KOPT-K1 (cell line): ENCODE results near the gene SLC2A13.
"Not testable (repeated sequence)": the region's sequence is repeated elsewhere in the genome, so short reads cannot be mapped to it uniquely, and the experiment has no call there.

ENCODE experiments used
- H3K27ac ChIP-seq: fragments of 200-600 bp; sonication (generic); 2 replicates; pipeline ENCODE4 v1.5.1; 2016; ENCODE audit warnings: antibody characterized with exemption, mild to moderate bottlenecking, low read depth, low read length; ENCODE audit not compliant: poor library complexity, severe bottlenecking
- H3K36me3 ChIP-seq: fragments of 200-600 bp; sonication (generic); 2 replicates; pipeline ENCODE4 v1.5.1; 2017; ENCODE audit warnings: antibody characterized with exemption, mild to moderate bottlenecking, low read length, moderate library complexity; ENCODE audit not compliant: insufficient read depth
- H3K9me3 ChIP-seq: fragments of 200-600 bp; sonication (generic); 2 replicates; pipeline ENCODE4 v1.5.1; 2017; ENCODE audit warnings: antibody characterized with exemption, low read length, mild to moderate bottlenecking; ENCODE audit not compliant: insufficient read depth, poor library complexity, severe bottlenecking

SLC2A13 gene

DNA sequence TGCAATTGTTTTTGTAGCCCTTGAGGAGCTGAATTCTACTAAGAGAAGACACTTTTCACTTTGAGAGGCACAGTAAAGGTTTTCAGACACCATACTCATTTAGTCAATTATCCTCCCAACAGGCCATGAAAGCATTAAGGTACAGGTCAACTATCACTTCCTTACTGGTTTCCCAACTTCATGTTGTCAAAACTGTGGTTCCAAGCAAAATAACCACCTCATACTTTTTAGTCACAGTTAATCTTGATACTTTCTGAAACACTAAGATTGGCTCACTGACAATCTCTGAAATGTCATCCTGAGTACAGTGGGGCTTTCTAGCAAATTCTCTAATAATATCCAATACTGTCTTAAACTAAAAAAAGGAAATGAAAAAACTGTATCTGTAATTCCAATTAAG, 71.7 kb downstream of the SLC2A13 start:
- Histone ChIP-seq H3K36me3 (no peaks in the 10 kb centered on the region), H3K9me3 (no peaks in the 10 kb centered on the region), H3K27ac (no peak overlapping the region)

DNA sequence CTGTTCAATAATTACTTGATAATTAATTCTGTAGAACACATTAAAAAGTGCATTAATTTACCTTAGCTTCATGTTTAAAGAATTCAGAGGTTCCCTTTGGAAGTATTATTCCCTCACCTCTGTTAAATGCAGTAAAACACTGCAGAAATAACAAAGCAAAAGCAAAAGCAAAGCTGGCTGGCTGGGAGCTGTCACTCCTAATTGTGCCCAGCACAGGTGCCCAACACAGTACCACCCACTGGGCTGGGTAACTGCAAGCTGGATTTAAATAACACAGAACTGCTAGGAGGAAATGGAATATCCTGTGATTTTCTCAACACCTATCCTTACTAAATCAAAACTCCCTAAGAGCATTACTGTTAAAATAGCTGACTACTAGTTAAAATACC, 72.6 kb downstream of the SLC2A13 start:
- Histone ChIP-seq H3K36me3 (no peaks in the 10 kb centered on the region), H3K27ac (no peak overlapping the region), H3K9me3 (no peaks in the 10 kb centered on the region)

DNA sequence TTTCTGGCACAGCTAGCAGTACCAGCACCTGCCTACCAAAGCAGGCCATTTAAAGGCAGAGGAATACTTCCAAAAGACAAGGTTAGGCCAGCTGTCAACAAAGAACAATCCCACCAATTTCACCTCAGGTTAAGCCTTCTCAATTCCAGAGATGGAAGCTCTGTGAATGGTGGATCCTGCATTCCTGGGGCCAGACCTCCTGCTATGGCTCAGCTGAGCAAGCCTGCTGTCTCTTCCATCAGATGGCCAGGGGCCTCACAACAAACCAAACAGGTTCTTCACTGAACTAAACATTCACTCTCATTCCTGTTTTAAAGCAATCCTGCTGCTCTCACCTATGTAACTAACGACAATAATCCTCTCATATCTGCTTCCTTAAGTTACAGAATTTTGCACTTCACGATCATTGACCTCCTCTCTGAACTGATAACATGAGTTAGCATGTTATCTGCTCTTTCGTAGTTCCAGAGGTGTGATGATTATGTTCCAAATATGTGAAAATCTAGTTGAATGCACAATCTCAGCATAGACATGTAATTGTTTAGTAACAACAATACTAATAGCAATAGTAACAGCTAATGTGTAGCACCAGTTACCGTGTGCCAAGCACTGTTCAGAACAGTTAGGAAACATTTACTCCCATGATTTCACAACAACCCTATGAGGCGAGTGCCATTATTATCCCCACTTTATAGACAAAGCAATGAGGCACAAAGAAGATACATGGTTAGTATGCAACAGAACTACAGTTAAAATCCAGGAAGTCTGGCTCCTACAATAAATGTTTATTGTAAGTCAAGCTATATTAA, 73.2 kb downstream of the SLC2A13 start:
- H3K9me3 ChIP-seq: no peaks in the 10 kb centered on the region
- H3K36me3 ChIP-seq: no peaks in the 10 kb centered on the region
- H3K27ac ChIP-seq: no peak overlapping the region

DNA sequence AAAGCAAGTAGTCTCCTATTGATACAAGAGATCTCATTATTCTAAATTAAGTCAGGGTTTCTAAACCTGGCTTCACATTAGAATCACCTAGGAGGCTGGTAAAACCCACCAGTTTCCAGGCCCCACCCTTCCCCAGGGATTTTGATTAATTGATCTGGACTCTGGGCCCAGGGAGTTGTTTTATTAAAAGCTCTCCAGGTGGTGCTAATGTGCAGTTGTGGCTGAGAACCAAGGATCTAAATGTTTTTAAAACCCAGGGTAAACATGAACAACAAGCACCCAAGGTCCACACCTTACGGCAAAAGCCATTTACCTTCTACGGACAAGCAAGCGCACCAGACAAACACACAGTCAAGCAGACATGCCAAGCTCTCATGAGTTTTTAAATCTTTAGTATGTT, 73.9 kb downstream of the SLC2A13 start:
- Histone ChIP-seq H3K27ac (no peak overlapping the region), H3K9me3 (no peaks in the 10 kb centered on the region)

DNA sequence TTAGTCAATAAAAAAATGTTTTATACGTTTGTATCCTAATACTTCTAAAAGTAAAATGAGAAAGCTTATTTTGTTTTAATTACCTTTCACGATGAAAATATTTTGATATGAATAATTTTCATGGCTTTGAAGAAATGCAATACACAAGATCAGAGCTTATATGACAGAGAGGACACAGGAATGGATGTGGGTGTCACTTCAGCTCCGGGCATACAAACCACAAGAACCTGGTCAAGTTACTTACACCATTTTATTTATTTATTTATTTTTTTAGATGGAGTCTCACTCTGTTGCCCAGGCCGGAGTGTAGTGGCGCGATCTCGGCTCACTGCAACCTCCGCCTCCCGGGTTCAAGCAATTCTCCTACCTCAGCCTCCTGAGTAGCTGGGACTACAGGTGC, 74.9 kb downstream of the SLC2A13 start:
- not testable (repeated sequence) for H3K9me3 ChIP-seq, H3K36me3 ChIP-seq, H3K27ac ChIP-seq

More for the DNA sequence above, 73.9 kb downstream of the SLC2A13 start:
- no peaks in the 10 kb centered on the region for H3K36me3 ChIP-seq

DNA sequence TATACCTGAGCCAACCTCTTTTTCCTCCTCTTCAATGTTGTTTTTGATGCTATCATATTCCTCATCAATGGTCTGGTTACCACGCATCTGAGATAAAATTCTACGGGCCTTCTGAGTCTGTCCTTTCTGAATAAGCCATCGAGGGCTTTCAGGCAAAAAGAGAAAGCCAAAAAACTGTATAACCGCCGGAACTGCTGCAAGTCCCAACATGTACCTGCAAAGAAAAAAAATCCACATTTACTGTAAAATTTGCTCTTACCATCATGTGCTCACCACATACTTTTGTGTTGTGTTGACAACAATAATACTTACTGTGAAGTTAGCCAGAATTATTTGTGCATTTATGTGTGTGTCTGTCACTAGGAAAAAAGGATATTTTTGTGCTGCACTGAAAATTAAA, 77.6 kb downstream of the SLC2A13 start:
- no peak overlapping the region for H3K27ac ChIP-seq
- H3K36me3 ChIP-seq: no peaks in the 10 kb centered on the region
- H3K9me3 ChIP-seq: no peaks in the 10 kb centered on the region

DNA sequence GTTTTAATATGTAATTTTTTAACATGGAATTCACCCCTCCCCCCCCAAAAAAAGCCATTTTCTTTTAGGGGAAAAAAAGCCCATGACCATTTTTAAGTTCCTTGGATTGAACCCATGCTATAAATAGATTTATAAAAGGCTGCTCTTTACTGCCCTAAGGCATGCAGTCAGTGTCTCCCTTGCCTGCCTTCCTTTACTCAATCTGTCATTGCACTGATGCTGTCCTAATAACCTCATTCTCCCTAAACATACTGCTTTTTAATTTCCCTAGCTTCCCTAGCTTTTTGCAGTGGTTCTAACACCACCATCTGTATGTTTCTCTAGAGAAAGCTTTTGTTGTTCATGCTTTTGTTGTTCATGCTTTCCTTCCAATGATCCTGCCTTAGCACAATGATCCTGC, 83.0 kb downstream of the SLC2A13 start:
- Histone ChIP-seq H3K9me3 (no peaks in the 10 kb centered on the region), H3K36me3 (no peaks in the 10 kb centered on the region), H3K27ac (no peak overlapping the region)

DNA sequence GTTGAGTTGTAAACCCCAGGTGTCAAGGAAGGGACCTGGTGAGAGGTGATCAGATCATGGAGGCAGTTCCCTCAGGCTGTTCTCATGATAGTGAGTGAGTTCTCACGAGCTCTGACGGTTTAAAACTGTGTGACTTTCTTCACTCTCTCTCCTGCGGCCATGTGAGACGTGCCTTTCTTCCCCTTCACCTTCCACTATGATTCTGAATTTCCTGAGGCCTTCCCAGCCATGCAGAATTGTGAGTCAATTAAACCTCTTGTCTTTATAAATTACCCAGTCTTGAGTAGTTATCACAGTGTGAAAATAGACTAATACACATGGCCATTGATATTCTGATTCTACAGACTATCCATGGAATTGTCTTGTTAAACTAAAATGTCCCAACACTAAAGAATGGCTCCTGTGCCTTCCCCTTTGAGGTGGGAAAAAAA, 85.6 kb downstream of the SLC2A13 start:
- no peaks in the 10 kb centered on the region for H3K36me3 ChIP-seq
- no peaks in the 10 kb centered on the region for H3K9me3 ChIP-seq
- no peak overlapping the region for H3K27ac ChIP-seq

DNA sequence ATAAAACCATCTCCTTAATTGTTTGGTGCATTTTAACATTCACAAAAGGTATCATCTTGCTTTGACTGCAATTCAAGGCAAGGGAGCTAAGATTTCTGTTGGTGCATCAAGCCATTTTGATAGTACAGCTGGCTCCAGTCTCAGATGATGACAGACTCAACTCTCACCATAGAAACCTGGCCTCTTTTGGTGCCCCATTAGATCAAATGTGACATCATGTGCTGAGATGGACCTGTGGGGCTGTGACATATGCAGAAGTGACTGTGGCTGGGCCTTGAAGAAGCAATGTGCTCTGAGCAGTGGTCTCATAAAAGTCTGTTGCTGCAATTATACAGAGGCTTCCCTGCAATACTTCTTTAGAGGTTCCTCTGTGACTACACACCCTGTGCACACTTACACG, 88.4 kb downstream of the SLC2A13 start:
- Histone ChIP-seq H3K9me3 (no peaks in the 10 kb centered on the region), H3K27ac (no peak overlapping the region), H3K36me3 (no peaks in the 10 kb centered on the region)

DNA sequence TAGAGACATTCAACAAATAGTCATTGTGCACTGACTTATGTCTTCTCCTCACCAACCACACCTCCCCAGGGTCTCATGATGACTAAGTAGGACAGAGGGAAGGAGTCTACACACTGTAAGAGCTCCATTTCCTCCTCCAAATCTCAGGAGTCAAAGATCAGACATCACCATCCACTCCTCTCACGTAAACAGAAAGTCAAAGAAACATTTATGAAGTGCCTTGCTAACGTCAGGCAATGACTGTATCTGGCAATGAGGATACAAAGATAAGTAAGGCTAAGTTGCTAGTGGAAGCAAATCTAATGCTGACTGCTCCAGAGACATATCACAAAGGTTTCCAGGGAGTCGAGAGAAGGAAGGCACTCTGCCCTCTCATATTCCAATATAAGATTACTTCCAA, 88.9 kb downstream of the SLC2A13 start:
- Histone ChIP-seq H3K36me3 (no peaks in the 10 kb centered on the region), H3K9me3 (no peaks in the 10 kb centered on the region), H3K27ac (no peak overlapping the region)

DNA sequence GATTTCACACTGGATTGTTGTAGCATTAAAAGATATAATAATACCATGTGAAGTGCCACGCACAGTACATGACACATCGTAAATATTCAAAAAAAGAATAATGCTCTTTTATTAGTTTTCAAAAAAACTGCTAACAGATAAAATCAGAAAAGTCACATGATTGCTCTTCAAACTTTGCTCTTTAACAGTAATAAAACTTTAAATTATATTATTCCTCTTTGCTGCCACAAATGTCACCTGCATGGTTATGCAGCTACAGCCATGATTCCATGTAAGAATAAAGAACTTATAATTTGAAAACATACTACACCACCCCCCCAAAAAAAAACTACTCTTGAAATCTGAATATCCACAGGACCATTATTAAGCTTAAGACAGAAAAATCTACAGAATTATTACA, 90.0 kb downstream of the SLC2A13 start:
- Histone ChIP-seq H3K36me3 (no peaks in the 10 kb centered on the region), H3K27ac (no peak overlapping the region), H3K9me3 (no peaks in the 10 kb centered on the region)

DNA sequence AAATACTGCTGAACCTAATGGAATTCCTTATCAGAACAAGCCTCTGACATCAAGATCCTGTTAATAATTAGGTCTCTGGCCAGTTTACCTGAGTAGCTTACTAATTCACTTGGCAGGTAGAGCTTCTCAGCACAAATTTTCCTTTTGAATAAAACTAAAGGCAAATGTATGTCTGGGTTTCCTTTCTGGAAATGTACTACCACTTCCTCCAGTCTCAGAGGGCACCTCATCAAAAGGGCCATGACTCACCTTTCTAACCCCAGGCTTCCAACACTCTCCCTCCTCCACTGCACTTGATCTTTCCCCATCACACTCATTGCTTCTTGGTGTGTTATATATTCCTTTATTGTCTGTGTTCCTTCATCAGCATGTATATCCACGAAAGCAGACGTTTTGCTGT, 90.5 kb downstream of the SLC2A13 start:
- H3K27ac ChIP-seq: no peak overlapping the region
- no peaks in the 10 kb centered on the region for H3K36me3 ChIP-seq

DNA sequence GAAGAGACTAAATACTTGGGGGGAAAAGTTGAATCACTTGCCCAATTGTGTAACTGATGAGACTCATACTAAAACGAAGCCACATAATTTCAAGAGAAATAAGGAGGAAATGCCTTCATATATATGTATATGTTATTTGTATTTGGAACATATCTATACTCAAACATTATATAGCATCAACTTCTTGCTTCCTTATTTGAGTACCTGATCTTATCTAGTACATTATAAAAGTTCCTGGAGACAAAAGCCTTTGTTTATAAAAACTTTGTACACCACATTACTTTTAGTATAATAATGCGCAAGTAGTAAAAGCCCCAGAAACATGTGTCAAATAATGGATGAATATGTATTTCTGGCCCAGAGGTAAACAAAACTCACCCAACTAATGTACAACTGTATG, 92.0 kb downstream of the SLC2A13 start:
- Histone ChIP-seq H3K9me3 (no peaks in the 10 kb centered on the region), H3K27ac (no peak overlapping the region), H3K36me3 (no peaks in the 10 kb centered on the region)

More for the DNA sequence above, 90.5 kb downstream of the SLC2A13 start:
- no peaks in the 10 kb centered on the region for H3K9me3 ChIP-seq

DNA sequence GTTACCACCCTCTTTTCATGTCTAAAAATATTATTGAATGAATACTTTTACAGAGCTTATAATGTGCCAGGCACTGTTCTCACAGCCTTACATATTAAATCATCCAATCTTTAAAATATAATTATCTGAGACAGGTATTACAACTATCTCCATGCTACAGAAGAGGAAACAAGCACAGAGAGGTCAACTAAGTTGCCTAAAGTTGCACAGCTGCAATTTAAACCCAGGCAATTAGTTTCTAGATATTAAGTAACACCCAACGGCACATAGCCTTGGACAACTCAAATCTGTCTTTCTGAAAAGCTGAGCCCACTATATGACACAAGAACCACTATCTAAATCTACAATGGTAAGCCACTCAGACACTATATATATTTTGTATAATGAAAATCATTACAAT, 92.6 kb downstream of the SLC2A13 start:
- Histone ChIP-seq H3K9me3 (no peaks in the 10 kb centered on the region), H3K27ac (no peak overlapping the region), H3K36me3 (no peaks in the 10 kb centered on the region)

DNA sequence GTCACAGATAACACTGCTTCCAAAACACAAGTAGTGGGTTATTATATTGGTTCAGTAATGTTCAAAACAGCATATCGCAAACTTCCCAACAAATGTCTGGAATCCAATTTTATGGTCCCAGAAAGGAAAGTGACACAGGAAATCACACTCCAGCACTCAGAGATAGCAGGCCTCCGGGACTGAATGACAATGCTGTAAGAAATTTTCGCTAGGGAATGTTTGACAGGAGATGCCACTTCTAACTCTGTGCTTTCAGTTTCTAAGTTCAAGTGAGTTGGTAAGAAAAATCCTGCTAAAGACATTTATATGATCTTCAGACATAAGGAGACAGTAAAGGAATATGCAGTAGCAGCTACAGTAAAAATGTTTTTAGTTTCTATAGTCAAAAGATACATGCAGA, 93.2 kb downstream of the SLC2A13 start:
- H3K27ac ChIP-seq: no peak overlapping the region

DNA sequence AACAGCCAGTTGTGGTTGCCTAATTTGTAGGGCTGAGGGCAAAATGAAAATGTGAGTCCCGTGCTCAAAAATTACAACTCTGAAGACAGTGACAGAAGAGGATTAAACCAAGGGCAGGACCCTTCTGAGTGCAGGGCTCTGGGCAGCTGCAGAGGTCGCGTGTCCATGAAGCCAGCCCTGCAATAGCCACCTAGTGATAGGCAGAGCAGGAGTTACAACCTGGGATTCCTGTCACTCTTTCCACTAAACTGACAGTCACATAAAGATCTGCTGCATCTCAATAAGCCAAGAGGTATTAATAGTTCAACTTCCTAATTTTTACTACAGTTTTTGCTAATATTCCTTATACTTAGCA, 94.1 kb downstream of the SLC2A13 start:
- H3K27ac ChIP-seq: peak overlapping the region; percentile 3
- no peaks in the 10 kb centered on the region for H3K36me3 ChIP-seq
- H3K9me3 ChIP-seq: no peaks in the 10 kb centered on the region

More for the DNA sequence above, 93.2 kb downstream of the SLC2A13 start:
- H3K9me3 ChIP-seq: no peaks in the 10 kb centered on the region
- no peaks in the 10 kb centered on the region for H3K36me3 ChIP-seq
